Hepatocyte (in vitro differentiated cells): ENCODE results near the gene PUS10.
"Not testable (repeated sequence)": the region's sequence is repeated elsewhere in the genome, so short reads cannot be mapped to it uniquely, and the experiment has no call there.

Experiments used
- EZH2phosphoT487 ChIP-seq: fragments of 200-600 bp; sonication (generic); IDR thresholded peaks from one replicate; pipeline ENCODE4 v1.6.1; 2018; ENCODE audit warnings: antibody characterized with exemption, mild to moderate bottlenecking, low read depth, moderate library complexity; ENCODE audit not compliant: unreplicated experiment, severe bottlenecking
- TF ChIP-seq, protein P1 (sequence below): fragments of 200-600 bp; sonication (generic); IDR thresholded peaks from 2 replicates; pipeline ENCODE4 v1.5.1; 2016; ENCODE audit warnings: antibody characterized with exemption, mild to moderate bottlenecking; ENCODE audit not compliant: poor library complexity

DNA sequence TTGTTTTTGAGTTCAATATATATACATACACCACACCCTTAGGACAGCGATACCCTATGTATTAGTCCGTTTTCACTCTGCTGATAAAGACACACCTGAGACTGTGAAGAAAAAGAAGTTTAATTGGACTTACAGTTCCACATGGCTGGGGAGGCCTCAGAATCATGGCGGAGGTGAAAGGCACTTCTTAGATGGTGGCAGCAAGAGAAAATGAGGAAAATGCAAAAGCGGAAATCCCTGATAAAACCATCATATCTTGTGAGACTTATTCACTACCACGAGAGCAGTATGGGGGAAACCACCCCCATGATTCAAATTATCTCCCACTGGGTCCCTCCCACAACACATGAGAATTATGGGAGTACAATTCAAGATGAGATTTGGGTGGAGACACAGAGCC lies 112.2 kb downstream of the PUS10 start:
- TF ChIP-seq, protein P1, sequence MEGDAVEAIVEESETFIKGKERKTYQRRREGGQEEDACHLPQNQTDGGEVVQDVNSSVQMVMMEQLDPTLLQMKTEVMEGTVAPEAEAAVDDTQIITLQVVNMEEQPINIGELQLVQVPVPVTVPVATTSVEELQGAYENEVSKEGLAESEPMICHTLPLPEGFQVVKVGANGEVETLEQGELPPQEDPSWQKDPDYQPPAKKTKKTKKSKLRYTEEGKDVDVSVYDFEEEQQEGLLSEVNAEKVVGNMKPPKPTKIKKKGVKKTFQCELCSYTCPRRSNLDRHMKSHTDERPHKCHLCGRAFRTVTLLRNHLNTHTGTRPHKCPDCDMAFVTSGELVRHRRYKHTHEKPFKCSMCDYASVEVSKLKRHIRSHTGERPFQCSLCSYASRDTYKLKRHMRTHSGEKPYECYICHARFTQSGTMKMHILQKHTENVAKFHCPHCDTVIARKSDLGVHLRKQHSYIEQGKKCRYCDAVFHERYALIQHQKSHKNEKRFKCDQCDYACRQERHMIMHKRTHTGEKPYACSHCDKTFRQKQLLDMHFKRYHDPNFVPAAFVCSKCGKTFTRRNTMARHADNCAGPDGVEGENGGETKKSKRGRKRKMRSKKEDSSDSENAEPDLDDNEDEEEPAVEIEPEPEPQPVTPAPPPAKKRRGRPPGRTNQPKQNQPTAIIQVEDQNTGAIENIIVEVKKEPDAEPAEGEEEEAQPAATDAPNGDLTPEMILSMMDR: not testable (repeated sequence)
- not testable (repeated sequence) for TF ChIP-seq EZH2phosphoT487
